Choroid plexus epithelial cell (primary cell): ENCODE data around the gene TTLL12.

Experiments used
- DNase-seq: peaks from one replicate; pipeline ENCODE4 v3.0.0-alpha.2; 2010; ENCODE audit warnings: low read depth
- H3K4me3 ChIP-seq: 2 replicates; pipeline ENCODE4 v1.5.1; 2011; ENCODE audit warnings: low read depth, mild to moderate bottlenecking, control low read depth, low read length, moderate library complexity
- TF ChIP-seq, protein P1 (sequence below): conservative IDR thresholded peaks from 2 replicates; pipeline ENCODE4 v1.5.1; 2011; ENCODE audit warnings: low read depth, mild to moderate bottlenecking, control low read depth, inconsistent platforms, low read length, moderate library complexity

Gene TTLL12

DNA sequence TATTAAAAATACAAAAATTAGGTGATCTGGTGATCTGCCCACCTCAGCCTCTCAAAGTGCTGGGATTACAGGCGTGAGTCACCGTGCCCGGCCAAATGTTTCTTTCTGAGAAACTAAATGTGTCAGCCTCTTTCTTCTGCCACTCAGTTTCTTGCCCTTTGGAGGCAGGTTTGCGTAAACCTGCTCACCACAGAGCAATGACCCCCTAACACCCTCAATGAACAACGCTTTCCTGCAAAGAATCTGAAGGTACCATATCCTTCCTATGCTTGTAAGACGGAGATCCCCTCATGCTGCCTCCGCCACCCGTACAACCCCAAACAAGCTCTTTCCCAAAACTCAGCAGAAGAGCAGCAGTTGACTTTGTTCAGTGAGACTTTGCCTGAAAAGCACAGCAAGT, 38.7 kb upstream of the TTLL12 start:
- DNase-seq: no peak
- TF ChIP-seq, protein P1, sequence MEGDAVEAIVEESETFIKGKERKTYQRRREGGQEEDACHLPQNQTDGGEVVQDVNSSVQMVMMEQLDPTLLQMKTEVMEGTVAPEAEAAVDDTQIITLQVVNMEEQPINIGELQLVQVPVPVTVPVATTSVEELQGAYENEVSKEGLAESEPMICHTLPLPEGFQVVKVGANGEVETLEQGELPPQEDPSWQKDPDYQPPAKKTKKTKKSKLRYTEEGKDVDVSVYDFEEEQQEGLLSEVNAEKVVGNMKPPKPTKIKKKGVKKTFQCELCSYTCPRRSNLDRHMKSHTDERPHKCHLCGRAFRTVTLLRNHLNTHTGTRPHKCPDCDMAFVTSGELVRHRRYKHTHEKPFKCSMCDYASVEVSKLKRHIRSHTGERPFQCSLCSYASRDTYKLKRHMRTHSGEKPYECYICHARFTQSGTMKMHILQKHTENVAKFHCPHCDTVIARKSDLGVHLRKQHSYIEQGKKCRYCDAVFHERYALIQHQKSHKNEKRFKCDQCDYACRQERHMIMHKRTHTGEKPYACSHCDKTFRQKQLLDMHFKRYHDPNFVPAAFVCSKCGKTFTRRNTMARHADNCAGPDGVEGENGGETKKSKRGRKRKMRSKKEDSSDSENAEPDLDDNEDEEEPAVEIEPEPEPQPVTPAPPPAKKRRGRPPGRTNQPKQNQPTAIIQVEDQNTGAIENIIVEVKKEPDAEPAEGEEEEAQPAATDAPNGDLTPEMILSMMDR: no peak
- no peak overlapping the region for H3K4me3 ChIP-seq

DNA sequence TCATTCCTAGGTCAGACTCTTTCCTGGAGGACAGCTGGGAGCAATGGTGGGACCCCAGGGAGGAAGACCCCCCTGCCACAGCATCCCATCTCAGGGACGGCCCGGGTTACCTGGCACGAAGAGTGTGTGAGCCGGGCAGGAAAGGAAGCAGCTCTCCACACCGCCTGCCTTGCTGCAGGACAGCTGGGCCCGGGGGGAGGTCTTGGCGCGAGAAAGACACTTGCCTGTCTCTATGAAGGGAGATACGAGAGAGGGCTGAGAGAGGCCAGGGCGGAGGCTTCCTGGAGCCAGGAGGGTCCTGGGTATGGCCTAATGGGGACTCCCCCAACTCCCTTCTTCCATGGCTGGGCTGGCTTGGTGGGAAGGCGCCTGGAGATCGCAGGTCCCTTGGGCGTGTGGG, 36.1 kb upstream of the TTLL12 start:
- no peak overlapping the region for H3K4me3 ChIP-seq
- no peak for DNase-seq
- TF ChIP-seq, protein P1: no peak

DNA sequence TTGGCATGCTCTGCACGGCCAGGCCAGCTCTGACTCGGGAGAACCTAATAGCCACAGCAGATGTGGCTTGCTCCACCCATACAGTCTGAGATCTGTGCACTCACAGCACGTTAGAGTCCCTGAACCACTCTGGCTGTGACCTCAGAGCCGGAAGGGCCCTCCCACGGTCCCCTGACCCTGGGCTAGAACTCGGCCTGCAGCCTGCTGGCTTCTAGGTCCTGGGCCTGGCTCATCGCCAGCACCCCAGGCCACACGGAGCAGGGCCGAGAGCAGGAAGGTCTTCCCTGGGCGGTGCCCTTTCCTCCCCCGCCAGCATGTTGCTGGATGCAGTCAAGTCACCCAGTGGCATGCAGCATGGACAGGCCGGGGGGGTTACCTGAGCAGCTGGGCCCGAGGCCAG, 35.3 kb upstream of the TTLL12 start:
- DNase-seq: no peak
- TF ChIP-seq, protein P1: no peak
- no peak overlapping the region for H3K4me3 ChIP-seq

DNA sequence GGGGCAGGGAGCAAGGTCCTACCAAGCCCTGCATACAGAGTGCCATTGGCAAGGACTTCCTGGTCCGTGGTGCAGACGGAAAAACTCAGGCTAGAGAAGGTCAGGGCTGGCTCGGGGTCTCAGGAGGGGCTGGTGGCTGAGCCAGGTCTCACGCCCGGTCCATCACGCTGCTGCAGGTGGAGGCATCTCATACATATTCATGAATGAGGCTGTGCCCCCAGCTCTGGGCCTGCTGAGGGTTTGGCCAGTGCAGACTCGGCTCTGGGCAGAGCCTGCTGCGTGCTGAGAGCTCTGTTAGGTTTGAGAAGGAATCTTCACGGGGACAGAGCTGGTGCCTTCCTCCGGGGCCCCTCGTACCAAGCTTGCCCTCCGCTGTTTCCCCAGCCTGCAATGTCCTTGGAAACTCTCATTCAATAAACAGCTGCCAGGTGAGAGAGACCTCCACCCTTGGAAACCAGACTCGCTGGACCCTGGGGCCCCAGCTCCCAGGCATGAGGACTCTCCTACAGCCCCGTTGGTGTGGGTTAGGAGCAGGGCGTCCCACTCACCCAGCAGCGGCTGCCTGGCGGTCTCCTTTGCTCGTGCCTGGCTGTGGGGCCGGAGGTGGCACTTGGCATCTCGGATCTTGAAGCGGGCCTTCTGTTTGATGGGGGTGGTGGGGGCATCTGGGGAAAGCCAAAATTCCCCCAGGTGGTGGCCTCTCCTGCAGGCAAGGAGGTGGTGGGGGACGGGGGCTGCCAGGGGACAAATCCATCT, 33.9 kb upstream of the TTLL12 start:
- no peak for DNase-seq
- H3K4me3 ChIP-seq: no peak overlapping the region
- TF ChIP-seq, protein P1: no peak

DNA sequence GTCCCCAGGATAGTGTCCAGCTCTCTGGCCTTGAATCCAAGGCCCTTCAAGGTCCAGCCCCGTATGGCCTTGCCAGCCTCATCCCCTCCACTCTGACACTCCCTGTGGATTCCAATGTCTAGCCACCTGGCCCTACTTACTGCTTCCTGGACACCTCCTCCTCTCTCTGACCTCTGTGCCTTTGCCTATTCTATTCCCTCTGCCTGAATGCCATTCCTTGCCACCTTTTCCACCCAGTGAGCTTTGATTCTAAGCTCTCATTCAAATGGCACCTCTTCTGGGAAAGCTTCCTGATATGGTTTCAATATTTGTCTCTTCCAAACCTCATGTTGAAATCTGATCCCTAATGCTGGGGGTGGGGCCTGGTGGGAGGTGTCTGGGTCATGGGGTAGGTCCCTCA, 31.9 kb upstream of the TTLL12 start:
- no peak overlapping the region for H3K4me3 ChIP-seq
- TF ChIP-seq, protein P1: no peak
- no peak for DNase-seq

DNA sequence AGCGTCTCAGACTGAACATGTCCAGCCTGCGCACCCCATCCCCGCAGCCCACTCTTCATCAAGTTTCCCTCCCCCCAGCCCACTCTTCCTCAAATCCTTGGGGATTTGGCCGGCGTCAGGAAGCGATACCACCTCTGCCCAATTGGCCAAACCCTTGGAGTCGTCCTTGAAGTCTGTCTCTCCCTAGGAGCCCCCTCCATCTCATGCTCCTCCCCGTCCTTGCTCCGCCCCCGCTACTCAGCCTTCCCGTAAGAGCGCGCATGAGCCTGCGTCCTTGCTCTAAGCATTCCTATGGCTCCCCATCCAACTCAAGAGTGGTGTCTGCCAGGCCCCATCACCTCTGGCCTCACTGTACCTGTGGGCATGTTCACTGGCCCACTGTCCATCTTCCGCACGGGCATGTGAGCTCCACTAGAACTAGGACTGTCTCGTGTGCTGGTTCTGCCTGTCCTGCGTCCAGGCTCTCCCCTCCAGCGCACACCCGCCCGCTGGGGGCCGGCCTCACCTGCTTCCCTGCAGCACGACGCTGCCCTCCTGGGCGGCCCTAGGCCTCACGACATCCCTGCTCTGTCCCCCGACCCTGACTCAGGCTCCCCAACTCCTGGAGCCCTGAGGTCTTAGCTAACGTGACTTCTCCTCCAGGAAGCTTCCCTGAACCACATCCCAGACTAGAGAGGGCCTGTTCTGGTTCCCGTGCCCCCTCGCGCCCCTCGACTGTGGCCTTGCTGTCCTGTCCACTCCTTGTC, 30.5 kb upstream of the TTLL12 start:
- no peak for DNase-seq
- TF ChIP-seq, protein P1: no peak
- H3K4me3 ChIP-seq: no peak overlapping the region
